HEK293 (cell line): ENCODE results near the gene FSTL3.

Experiments used
- EGR2 ChIP-seq: fragments of 450-650 bp; formaldehyde crosslinking; IDR thresholded peaks from 2 replicates; pipeline ENCODE4 v1.5.1; 2016; ENCODE audit warnings: low read depth, missing biosample characterization, missing genetic modification characterization
- GLIS1 ChIP-seq: fragments of 450-650 bp; formaldehyde crosslinking; IDR thresholded peaks from 2 replicates; pipeline ENCODE4 v1.5.1; 2016; ENCODE audit warnings: missing biosample characterization, missing genetic modification characterization
- INSM2 ChIP-seq: fragments of 450-650 bp; formaldehyde crosslinking; IDR thresholded peaks from 2 replicates; pipeline ENCODE4 v1.5.1; 2016; ENCODE audit warnings: missing biosample characterization, missing genetic modification characterization
- OVOL3 ChIP-seq: fragments of 450-650 bp; formaldehyde crosslinking; IDR thresholded peaks from 2 replicates; pipeline ENCODE4 v1.5.1; 2016; ENCODE audit warnings: missing biosample characterization, missing genetic modification characterization
- SP3 ChIP-seq: fragments of 450-650 bp; formaldehyde crosslinking; IDR thresholded peaks from 2 replicates; pipeline ENCODE4 v1.5.1; 2016; ENCODE audit warnings: missing biosample characterization, missing genetic modification characterization
- YY2 ChIP-seq: fragments of 450-650 bp; formaldehyde crosslinking; IDR thresholded peaks from 2 replicates; pipeline ENCODE4 v1.5.1; 2016; ENCODE audit warnings: missing biosample characterization, missing genetic modification characterization
- ZBTB1 ChIP-seq: fragments of 450-650 bp; formaldehyde crosslinking; IDR thresholded peaks from 2 replicates; pipeline ENCODE4 v1.5.1; 2016; ENCODE audit warnings: missing biosample characterization, missing genetic modification characterization
- ZBTB8A ChIP-seq: fragments of 450-650 bp; formaldehyde crosslinking; IDR thresholded peaks from 2 replicates; pipeline ENCODE4 v1.5.1; 2016; ENCODE audit warnings: missing biosample characterization, missing genetic modification characterization
- ZNF292 ChIP-seq: fragments of 450-650 bp; formaldehyde crosslinking; IDR thresholded peaks from 2 replicates; pipeline ENCODE4 v1.5.1; 2016; ENCODE audit warnings: low read depth, missing biosample characterization, missing genetic modification characterization, borderline replicate concordance
- ZNF335 ChIP-seq: fragments of 450-650 bp; formaldehyde crosslinking; conservative IDR thresholded peaks from 2 replicates; pipeline ENCODE4 v1.5.1; 2016; ENCODE audit warnings: missing biosample characterization, missing genetic modification characterization
- ZNF362 ChIP-seq: fragments of 450-650 bp; formaldehyde crosslinking; IDR thresholded peaks from 2 replicates; pipeline ENCODE4 v1.5.1; 2016; ENCODE audit warnings: missing biosample characterization, missing genetic modification characterization
- ZNF423 ChIP-seq: fragments of 450-650 bp; formaldehyde crosslinking; IDR thresholded peaks from 2 replicates; pipeline ENCODE4 v1.5.1; 2016; ENCODE audit warnings: missing biosample characterization, missing genetic modification characterization
- ZNF510 ChIP-seq: fragments of 450-650 bp; formaldehyde crosslinking; IDR thresholded peaks from 2 replicates; pipeline ENCODE4 v1.5.1; 2018; ENCODE audit warnings: mild to moderate bottlenecking, missing genetic modification characterization, missing biosample characterization; ENCODE audit not compliant: insufficient replicate concordance
- ZNF529 ChIP-seq: fragments of 450-650 bp; formaldehyde crosslinking; IDR thresholded peaks from 2 replicates; pipeline ENCODE4 v1.5.1; 2017; ENCODE audit warnings: missing genetic modification characterization, missing biosample characterization; ENCODE audit not compliant: insufficient replicate concordance
- ZNF596 ChIP-seq: fragments of 450-650 bp; IDR thresholded peaks from 2 replicates; pipeline ENCODE4 v1.5.0; 2018; ENCODE audit warnings: missing biosample characterization, mild to moderate bottlenecking, missing genetic modification characterization, moderate library complexity
- ZNF670 ChIP-seq: fragments of 450-650 bp; formaldehyde crosslinking; IDR thresholded peaks from 2 replicates; pipeline ENCODE4 v1.5.1; 2016; ENCODE audit warnings: missing biosample characterization, missing genetic modification characterization, low read depth
- ZNF76 ChIP-seq: fragments of 450-650 bp; formaldehyde crosslinking; IDR thresholded peaks from 2 replicates; pipeline ENCODE4; 2016; ENCODE audit warnings: low read depth, missing biosample characterization, missing genetic modification characterization, borderline replicate concordance
- ZNF837 ChIP-seq: fragments of 450-650 bp; formaldehyde crosslinking; IDR thresholded peaks from 2 replicates; pipeline ENCODE4 v1.5.1; 2016; ENCODE audit warnings: missing biosample characterization, missing genetic modification characterization
- TF ChIP-seq, protein P1 (sequence below): sonication (generic); formaldehyde crosslinking; IDR thresholded peaks from 2 replicates; pipeline ENCODE4 v1.8.1; 2022; ENCODE audit warnings: mild to moderate bottlenecking, moderate library complexity, missing genetic modification reagents
- TF ChIP-seq, protein P2 (sequence below): fragments of 450-650 bp; formaldehyde crosslinking; conservative IDR thresholded peaks from 2 replicates; pipeline ENCODE4 v1.5.1; 2016; ENCODE audit warnings: low read depth, missing biosample characterization, missing genetic modification characterization

The FSTL3 gene

GRCh38 chr19:662207-662961 is 13.8 kb upstream of the FSTL3 start (continued):
- TF ChIP-seq ZNF837 (tag by site-specific recombination) (no peak), ZNF423 (tag by site-specific recombination) (no peak), ZNF335 (tag by site-specific recombination) (peak; percentile 55), ZBTB1 (tag by site-specific recombination) (no peak), YY2 (tag by site-specific recombination) (no peak), SP3 (peak; percentile 60; the same call in 1 of the 2 replicates), ZNF76 (tag by site-specific recombination) (peak; percentile 43; the same call in 1 of the 2 replicates), ZBTB8A (tag by site-specific recombination) (no peak), ZNF510 (tag by site-specific recombination) (no peak), EGR2 (tag by site-specific recombination) (peak; percentile 58), OVOL3 (tag by site-specific recombination) (no peak), GLIS1 (peak; percentile 38; the same call in 1 of the 2 replicates), ZNF529 (tag by site-specific recombination) (no peak), INSM2 (tag by site-specific recombination) (no peak), ZNF292 (tag by site-specific recombination) (no peak), ZNF596 (no peak), ZNF670 (tag by site-specific recombination) (no peak), ZNF362 (tag by site-specific recombination) (no peak)
- TF ChIP-seq, protein P1, sequence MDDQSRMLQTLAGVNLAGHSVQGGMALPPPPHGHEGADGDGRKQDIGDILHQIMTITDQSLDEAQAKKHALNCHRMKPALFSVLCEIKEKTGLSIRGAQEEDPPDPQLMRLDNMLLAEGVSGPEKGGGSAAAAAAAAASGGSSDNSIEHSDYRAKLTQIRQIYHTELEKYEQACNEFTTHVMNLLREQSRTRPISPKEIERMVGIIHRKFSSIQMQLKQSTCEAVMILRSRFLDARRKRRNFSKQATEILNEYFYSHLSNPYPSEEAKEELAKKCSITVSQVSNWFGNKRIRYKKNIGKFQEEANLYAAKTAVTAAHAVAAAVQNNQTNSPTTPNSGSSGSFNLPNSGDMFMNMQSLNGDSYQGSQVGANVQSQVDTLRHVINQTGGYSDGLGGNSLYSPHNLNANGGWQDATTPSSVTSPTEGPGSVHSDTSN (CRISPR knock-in tag): no peak
- TF ChIP-seq, protein P2, sequence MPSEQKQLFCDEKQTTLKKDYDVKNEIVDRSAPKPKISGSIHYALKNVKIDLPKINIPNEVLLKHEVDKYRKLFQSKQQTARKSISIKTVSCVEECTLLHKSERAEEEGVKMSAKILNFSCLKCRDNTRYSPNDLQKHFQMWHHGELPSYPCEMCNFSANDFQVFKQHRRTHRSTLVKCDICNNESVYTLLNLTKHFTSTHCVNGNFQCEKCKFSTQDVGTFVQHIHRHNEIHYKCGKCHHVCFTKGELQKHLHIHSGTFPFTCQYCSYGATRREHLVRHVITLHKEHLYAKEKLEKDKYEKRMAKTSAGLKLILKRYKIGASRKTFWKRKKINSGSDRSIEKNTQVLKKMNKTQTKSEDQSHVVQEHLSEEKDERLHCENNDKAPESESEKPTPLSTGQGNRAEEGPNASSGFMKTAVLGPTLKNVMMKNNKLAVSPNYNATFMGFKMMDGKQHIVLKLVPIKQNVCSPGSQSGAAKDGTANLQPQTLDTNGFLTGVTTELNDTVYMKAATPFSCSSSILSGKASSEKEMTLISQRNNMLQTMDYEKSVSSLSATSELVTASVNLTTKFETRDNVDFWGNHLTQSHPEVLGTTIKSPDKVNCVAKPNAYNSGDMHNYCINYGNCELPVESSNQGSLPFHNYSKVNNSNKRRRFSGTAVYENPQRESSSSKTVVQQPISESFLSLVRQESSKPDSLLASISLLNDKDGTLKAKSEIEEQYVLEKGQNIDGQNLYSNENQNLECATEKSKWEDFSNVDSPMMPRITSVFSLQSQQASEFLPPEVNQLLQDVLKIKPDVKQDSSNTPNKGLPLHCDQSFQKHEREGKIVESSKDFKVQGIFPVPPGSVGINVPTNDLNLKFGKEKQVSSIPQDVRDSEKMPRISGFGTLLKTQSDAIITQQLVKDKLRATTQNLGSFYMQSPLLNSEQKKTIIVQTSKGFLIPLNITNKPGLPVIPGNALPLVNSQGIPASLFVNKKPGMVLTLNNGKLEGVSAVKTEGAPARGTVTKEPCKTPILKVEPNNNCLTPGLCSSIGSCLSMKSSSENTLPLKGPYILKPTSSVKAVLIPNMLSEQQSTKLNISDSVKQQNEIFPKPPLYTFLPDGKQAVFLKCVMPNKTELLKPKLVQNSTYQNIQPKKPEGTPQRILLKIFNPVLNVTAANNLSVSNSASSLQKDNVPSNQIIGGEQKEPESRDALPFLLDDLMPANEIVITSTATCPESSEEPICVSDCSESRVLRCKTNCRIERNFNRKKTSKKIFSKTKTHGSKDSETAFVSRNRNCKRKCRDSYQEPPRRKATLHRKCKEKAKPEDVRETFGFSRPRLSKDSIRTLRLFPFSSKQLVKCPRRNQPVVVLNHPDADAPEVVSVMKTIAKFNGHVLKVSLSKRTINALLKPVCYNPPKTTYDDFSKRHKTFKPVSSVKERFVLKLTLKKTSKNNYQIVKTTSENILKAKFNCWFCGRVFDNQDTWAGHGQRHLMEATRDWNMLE (tag by site-specific recombination): no peak
